ENCODE results near the gene GUCY2D. TPM values are rescaled to one million over a fixed set of nuclear protein-coding genes. Genes with fewer than 3 reads are reported as not detected.

GUCY2D gene
- total RNA-seq, 1 donor from 2014 or later = not detected

Other genes starting within 250 kb of the GUCY2D start
- 28.1 TPM for gene KDM6B, start 168.4 kb upstream of the GUCY2D start, total RNA-seq
- 32.6 TPM for gene TMEM88, start 147.5 kb upstream of the GUCY2D start, total RNA-seq
- gene NAA38, start 145.1 kb upstream of the GUCY2D start, total RNA-seq = 93.2 TPM
- 25.6 TPM for gene CYB5D1, start 144.6 kb upstream of the GUCY2D start, total RNA-seq
- 13.1 TPM for gene CHD3, start 113.8 kb upstream of the GUCY2D start, total RNA-seq
- gene RNF227, start 86.3 kb upstream of the GUCY2D start, total RNA-seq = 1.1 TPM
- gene KCNAB3, start 72.8 kb upstream of the GUCY2D start, total RNA-seq = 0.52 TPM
- 107 TPM for gene TRAPPC1, start 70.7 kb upstream of the GUCY2D start, total RNA-seq
- 10.8 TPM for gene CNTROB, start 70.4 kb upstream of the GUCY2D start, total RNA-seq
- not detected for gene ALOX15B, start 36.4 kb downstream of the GUCY2D start, total RNA-seq
- gene ALOX12B, start 85.1 kb downstream of the GUCY2D start, total RNA-seq = not detected
- not detected for gene ALOXE3, start 115.9 kb downstream of the GUCY2D start, total RNA-seq
- not detected for gene HES7, start 121.5 kb downstream of the GUCY2D start, total RNA-seq
- 126 TPM for gene PER1, start 149.8 kb downstream of the GUCY2D start, total RNA-seq
- 62.3 TPM for gene VAMP2, start 160.3 kb downstream of the GUCY2D start, total RNA-seq
- 5.2 TPM for gene TMEM107, start 173.8 kb downstream of the GUCY2D start, total RNA-seq
- gene BORCS6, start 187.6 kb downstream of the GUCY2D start, total RNA-seq = 9.4 TPM
- 0.47 TPM for gene AURKB, start 208.0 kb downstream of the GUCY2D start, total RNA-seq
- 16.2 TPM for gene CTC1, start 245.4 kb downstream of the GUCY2D start, total RNA-seq
- gene PFAS, start 246.7 kb downstream of the GUCY2D start, total RNA-seq = 12.1 TPM

All from left ventricle myocardium superior (tissue), 1 donor.